Measurements from ENCODE around the gene ST6GAL2.

The ST6GAL2 gene

DNA sequence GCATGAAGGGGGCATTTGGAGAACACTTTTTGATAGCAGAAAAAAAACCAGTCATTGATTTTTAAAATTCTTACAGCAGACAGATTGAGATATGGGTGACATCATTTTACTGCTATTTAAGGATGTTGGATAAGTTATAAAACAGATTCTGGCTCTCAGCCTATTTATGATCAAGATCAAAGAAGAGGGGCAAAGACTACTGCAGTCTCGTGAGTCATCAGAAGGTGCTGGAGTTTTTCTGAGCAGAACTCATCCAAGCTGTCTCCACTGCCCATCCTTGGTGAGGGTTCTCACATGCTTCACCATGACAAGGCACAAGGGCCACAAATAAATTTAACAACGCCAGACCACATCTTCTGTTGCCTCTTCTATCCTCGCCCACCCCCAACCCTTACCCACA is 58.8 kb downstream of the ST6GAL2 start:
- DNase-seq (ENCODE audit: low read depth) = no peak

DNA sequence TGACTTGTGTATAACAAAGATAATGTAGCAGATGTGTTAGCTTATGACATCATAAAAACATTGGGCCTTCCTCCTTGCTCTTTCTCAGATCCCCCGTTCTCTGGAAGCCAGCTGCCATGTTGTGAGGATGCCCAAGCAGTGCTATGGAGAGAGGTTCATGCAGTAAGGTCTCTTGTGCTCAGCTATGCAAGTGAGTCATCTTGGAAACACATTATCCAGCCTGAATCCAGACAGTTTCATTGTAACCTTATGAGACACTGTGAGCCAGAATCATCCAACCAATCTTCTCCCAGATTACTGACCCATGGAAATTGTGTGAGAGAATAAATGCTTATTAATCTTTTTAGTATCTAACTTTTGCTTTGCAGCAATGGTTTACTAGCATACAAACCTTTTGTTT is 60.8 kb downstream of the ST6GAL2 start:
- no peak for DNase-seq (ENCODE audit: low read depth)

- DNase-seq (ENCODE audit: low read depth) = no peak
Measured at GRCh38 chr2:106816974-106817373, 69.0 kb downstream of the ST6GAL2 start.

DNA sequence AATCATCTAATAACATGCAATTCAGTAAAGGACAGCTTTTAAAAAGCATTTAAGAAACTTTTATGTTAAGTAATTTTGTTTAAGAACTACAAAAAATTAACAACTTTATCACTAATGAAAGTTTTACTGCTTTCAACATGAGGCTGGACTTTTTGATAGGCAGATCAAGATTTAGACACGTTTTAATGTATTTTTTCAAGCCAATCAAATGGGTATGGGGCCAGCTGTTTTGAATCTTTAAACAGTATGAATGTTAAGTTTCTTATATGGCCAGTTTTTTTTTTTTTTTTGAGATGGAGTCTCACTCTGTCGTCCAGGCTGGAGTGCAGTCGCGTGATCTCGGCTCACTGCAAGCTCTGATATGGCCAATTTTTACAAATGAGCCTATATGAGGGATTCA is 73.1 kb downstream of the ST6GAL2 start:
- DNase-seq (ENCODE audit: low read depth) = no peak

DNA sequence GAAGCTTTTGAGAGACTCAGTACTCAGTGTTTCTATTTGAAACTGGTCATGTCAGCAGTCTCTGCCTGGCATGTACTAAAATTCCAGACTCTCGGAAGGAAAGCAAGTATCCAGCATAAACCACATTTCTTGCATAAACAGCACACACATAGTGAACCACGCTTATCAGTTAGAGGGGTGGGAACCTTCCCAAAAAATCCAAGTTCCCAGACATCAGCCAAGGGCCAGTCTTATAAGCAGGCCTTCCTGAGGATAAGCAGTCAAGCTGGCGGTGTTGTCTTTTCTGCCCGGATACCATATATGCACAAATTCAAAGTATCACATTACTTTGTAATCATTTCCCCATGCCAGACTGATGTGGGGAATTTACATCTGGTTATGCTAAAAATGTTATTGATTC is 73.6 kb downstream of the ST6GAL2 start:
- DNase-seq (ENCODE audit: low read depth) = no peak

- DNase-seq (ENCODE audit: low read depth) = no peak
Measured at GRCh38 chr2:106805716-106806115, 80.3 kb downstream of the ST6GAL2 start.

DNA sequence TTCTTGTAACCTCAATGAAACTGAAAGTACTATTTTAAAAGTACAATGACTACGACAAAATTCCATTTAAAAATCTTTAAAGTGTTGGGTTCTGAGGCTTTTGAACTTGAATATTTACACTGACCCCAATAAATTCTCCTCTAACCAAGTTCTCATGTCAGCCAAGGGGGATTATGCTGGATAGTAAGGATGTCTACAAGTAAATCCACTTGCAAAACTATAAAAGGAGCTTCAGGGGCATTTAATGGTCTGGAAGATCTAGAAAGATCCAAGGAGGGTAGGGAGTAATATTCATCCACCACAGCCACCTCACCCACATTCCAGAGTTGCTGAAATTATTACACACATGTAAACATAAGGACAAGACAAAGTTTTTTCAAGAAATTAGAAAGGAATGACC is 81.8 kb downstream of the ST6GAL2 start:
- no peak for DNase-seq (ENCODE audit: low read depth)

- DNase-seq (ENCODE audit: low read depth) = no peak
Measured at GRCh38 chr2:106800976-106801655, 84.9 kb downstream of the ST6GAL2 start.

- no peak for DNase-seq (ENCODE audit: low read depth)
Measured at GRCh38 chr2:106800180-106800579, 85.8 kb downstream of the ST6GAL2 start.

- DNase-seq (ENCODE audit: low read depth) = no peak
Measured at GRCh38 chr2:106798826-106799552, 87.0 kb downstream of the ST6GAL2 start.

- DNase-seq (ENCODE audit: low read depth) = no peak
Measured at GRCh38 chr2:106797494-106797893, 88.5 kb downstream of the ST6GAL2 start.

- no peak for DNase-seq (ENCODE audit: low read depth)
Measured at GRCh38 chr2:106792671-106793070, 93.3 kb downstream of the ST6GAL2 start.

DNA sequence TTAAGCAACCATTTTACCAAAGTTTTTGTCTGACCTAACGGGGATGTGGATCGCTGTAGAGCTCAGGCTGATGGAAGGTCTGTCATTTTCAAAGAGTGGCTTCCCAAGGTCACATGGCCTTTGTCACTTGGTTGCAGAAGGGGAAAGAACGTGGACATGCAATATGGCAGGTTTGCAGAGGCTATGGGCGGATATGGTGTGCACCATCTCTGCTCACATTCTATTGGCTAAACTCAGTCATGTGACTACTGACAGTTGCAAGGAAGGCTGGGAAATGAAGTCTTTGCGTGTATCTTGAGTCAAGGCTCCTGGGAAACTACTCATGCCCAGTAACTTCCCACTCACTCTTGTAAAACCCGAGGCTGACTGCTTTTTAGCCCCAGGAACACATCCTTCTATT is 96.8 kb downstream of the ST6GAL2 start:
- DNase-seq (ENCODE audit: low read depth) = no peak

- no peak for DNase-seq (ENCODE audit: low read depth)
Measured at GRCh38 chr2:106782681-106783080, 103.3 kb downstream of the ST6GAL2 start.

GRCh38 chr2:106781196-106781595 is 104.8 kb downstream of the ST6GAL2 start:
- no peak for DNase-seq (ENCODE audit: low read depth)

DNA sequence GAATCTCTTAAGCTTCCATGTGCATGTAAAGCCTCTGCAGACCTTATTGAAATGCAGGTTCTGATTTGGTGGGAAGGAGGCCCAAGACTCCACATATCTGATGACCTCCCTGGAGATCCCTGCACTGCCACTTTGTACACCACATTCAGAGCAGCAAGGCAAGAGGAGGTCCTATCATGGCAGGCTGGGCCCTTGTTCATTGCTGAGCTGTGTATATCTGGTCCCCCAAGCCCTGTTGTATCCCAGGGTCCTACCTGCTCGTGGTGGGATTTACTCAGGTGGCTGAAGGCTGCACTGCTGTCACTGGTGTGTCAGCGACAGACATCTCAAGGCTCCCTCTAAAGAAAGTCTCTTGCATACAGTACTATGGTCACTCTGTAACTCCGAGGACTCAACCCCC is 114.2 kb downstream of the ST6GAL2 start:
- DNase-seq (ENCODE audit: low read depth) = no peak

DNA sequence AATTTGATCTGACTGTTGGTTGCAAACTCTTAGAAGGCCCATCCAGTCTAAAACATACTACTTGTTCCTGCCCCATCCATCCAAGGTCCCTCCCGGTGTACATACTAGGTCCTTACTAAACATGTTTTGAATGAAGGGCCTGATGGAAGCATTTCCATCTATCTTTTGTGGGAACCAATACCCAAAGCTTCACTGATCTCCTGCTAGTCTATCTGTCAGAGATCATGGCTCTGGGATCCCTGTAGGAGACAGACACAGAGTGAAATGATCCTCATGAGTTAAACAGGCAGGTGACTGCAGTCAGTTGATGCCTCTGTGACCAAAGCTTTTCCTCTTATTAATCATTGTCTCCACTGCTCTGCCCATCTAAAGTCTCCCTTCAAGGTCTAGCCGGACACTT is 115.0 kb downstream of the ST6GAL2 start:
- DNase-seq (ENCODE audit: low read depth) = no peak

DNA sequence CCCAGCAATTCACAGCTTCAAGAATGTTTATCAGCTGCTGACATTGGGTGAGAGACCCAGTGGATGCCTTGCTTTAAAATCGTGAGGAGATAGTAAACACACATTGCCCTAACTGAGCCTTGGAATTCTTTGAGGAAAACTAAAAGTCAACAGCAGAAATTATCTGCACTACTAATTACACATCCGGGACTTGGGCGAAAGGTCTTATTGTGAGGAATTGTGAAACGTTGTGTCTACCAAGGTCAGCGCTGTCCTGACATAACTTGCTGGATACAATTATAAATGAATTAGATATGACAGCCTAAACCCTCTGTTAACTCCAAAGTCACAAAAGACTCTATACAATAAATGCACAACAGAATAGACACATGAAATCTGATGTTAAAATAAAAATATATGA is 121.4 kb downstream of the ST6GAL2 start:
- no peak for DNase-seq (ENCODE audit: low read depth)

GRCh38 chr2:106759966-106760365 is 126.0 kb downstream of the ST6GAL2 start:
- DNase-seq (ENCODE audit: low read depth) = no peak

- DNase-seq (ENCODE audit: low read depth) = no peak
Measured at GRCh38 chr2:106758901-106759497, 127.0 kb downstream of the ST6GAL2 start.
